ENCODE measurements around the gene CXCR6. TPM values are rescaled to one million over a fixed set of nuclear protein-coding genes. Genes with fewer than 3 reads are reported as not detected.

CXCR6 gene
- total and polyA plus RNA-seq, 2 donors (not counting 1 experiment from before 2014, with no cell fraction given) = not detected

DNA sequence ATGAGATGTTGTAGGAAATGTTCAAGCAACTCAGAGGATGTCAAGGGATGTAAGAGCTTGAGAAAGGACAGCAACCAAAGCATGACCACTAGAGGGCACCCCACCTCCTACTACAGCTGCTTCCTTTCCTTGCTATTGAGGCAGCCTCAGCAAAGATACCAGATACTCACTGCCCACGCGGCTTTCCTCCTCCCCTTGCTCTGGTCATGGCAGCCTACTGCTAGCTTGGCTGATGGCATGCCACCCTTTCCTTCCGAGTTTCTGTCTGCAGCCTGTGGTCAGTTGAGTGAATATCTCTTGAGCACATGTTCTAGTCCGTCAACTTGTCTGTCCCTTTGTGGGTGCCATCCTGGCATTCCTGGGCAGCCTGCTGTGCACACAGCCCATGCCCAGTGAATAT, 4.4 kb upstream of the CXCR6 start:
- Histone ChIP-seq H3K4me3 (replicated peaks in 1 of 4; ENCODE audit: control extremely low read depth in 1 of 4, insufficient read depth in 1 of 4, low read depth in 3 of 4, low read length in 4 of 4) (no peak overlapping the region), H4K20me1 (ENCODE audit: control insufficient read depth, extremely low read depth, insufficient read depth, low read length) (no peaks in the 10 kb centered on the region), H3K4me1 (ENCODE audit: control insufficient read depth, extremely low read depth, insufficient read depth, low read length) (no peaks in the 10 kb centered on the region), H3K27me3 (ENCODE audit: control insufficient read depth, insufficient read depth, low read length) (no peaks in the 10 kb centered on the region), H3K27ac (ENCODE audit: insufficient read depth, low read length) (no peak overlapping the region), H3K4me2 (ENCODE audit: extremely low read depth, insufficient read depth, low read length) (no peak overlapping the region), H3K9me3 (ENCODE audit: control insufficient read depth, insufficient read depth, low read depth, low read length) (no peaks in the 10 kb centered on the region), H3K9ac (ENCODE audit: insufficient read depth, low read length) (no peak overlapping the region), H3K79me2 (ENCODE audit: control insufficient read depth, insufficient read depth, low read length) (no peaks in the 10 kb centered on the region), H2AFZ (ENCODE audit: low read length) (no peak overlapping the region), H3K36me3 (ENCODE audit: control insufficient read depth, insufficient read depth, low read length) (peaks cover 10% of the 10 kb centered on the region)
- TF ChIP-seq CTCF (conservative IDR thresholded peaks at IDR 0.05 in 1 of 2, IDR thresholded peaks at IDR 0.05 in 1 of 2; ENCODE audit: low read depth in 1 of 2, low read length in 2 of 2) (peak; percentile 91 to 96), EZH2 (IDR thresholded peaks at IDR 0.05; ENCODE audit: low read length, missing control alignments) (no peak)
- DNase-seq (ENCODE audit: low read depth in 2 of 2) = peak; percentile 80 to 92

DNA sequence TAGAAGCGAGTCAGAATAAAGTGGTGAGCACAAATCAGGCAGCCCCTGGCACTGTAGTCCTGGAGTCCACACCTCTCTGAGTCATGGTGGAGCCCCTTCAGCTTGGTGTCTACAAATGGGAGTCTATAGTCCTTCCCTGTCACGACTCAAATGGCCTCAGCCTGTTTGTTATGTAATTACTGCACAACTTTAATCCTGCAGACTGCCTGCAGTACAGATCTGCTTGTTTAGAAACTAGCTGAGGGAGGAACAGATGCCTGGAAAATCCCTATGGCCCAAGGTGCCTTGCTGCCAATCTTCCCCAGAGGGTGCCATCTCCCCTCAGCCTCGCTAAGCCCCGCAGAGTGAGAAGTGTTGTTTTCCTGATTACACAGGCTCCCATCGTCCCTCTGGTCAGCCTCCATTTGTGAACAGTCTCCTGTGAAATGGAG, 3.9 kb upstream of the CXCR6 start:
- Histone ChIP-seq H3K27ac (ENCODE audit: insufficient read depth, low read length) (no peak overlapping the region), H3K4me1 (ENCODE audit: control insufficient read depth, extremely low read depth, insufficient read depth, low read length) (no peaks in the 10 kb centered on the region), H3K79me2 (ENCODE audit: control insufficient read depth, insufficient read depth, low read length) (no peaks in the 10 kb centered on the region), H3K4me2 (ENCODE audit: extremely low read depth, insufficient read depth, low read length) (no peak overlapping the region), H3K9ac (ENCODE audit: insufficient read depth, low read length) (no peak overlapping the region), H3K27me3 (ENCODE audit: control insufficient read depth, insufficient read depth, low read length) (no peaks in the 10 kb centered on the region), H3K9me3 (ENCODE audit: control insufficient read depth, insufficient read depth, low read depth, low read length) (no peaks in the 10 kb centered on the region), H3K36me3 (ENCODE audit: control insufficient read depth, insufficient read depth, low read length) (peaks cover 10% of the 10 kb centered on the region), H3K4me3 (replicated peaks in 1 of 4; ENCODE audit: control extremely low read depth in 1 of 4, insufficient read depth in 1 of 4, low read depth in 3 of 4, low read length in 4 of 4) (no peak overlapping the region), H2AFZ (ENCODE audit: low read length) (no peak overlapping the region), H4K20me1 (ENCODE audit: control insufficient read depth, extremely low read depth, insufficient read depth, low read length) (no peaks in the 10 kb centered on the region)
- no peak for TF ChIP-seq CTCF (conservative IDR thresholded peaks at IDR 0.05 in 1 of 2, IDR thresholded peaks at IDR 0.05 in 1 of 2; ENCODE audit: low read depth in 1 of 2, low read length in 2 of 2)
- no peak for TF ChIP-seq EZH2 (IDR thresholded peaks at IDR 0.05; ENCODE audit: low read length, missing control alignments)
- DNase-seq (ENCODE audit: low read depth in 2 of 2) = no peak

GRCh38 chr3:45940004-45940780, 3.1 kb upstream of the CXCR6 start:
- TF ChIP-seq EZH2 (IDR thresholded peaks at IDR 0.05; ENCODE audit: low read length, missing control alignments) = no peak
- no peak for TF ChIP-seq CTCF (conservative IDR thresholded peaks at IDR 0.05 in 1 of 2, IDR thresholded peaks at IDR 0.05 in 1 of 2; ENCODE audit: low read depth in 1 of 2, low read length in 2 of 2)
- no peak overlapping the region for H3K9ac ChIP-seq (ENCODE audit: insufficient read depth, low read length)
- DNase-seq (ENCODE audit: low read depth in 2 of 2) = no peak
- no peak overlapping the region for H2AFZ ChIP-seq (ENCODE audit: low read length)
- no peak overlapping the region for H3K4me3 ChIP-seq (replicated peaks in 1 of 4; ENCODE audit: control extremely low read depth in 1 of 4, insufficient read depth in 1 of 4, low read depth in 3 of 4, low read length in 4 of 4)
- H3K79me2 ChIP-seq (ENCODE audit: control insufficient read depth, insufficient read depth, low read length) = no peaks in the 10 kb centered on the region
- H3K9me3 ChIP-seq (ENCODE audit: control insufficient read depth, insufficient read depth, low read depth, low read length) = no peaks in the 10 kb centered on the region
- H4K20me1 ChIP-seq (ENCODE audit: control insufficient read depth, extremely low read depth, insufficient read depth, low read length) = no peaks in the 10 kb centered on the region
- no peaks in the 10 kb centered on the region for H3K4me1 ChIP-seq (ENCODE audit: control insufficient read depth, extremely low read depth, insufficient read depth, low read length)
- H3K4me2 ChIP-seq (ENCODE audit: extremely low read depth, insufficient read depth, low read length) = no peak overlapping the region
- no peaks in the 10 kb centered on the region for H3K27me3 ChIP-seq (ENCODE audit: control insufficient read depth, insufficient read depth, low read length)
- H3K27ac ChIP-seq (ENCODE audit: insufficient read depth, low read length) = no peak overlapping the region
- H3K36me3 ChIP-seq (ENCODE audit: control insufficient read depth, insufficient read depth, low read length) = peaks cover 10% of the 10 kb centered on the region
